ENCODE data around the gene FNDC7. TPM values are rescaled to one million over a fixed set of nuclear protein-coding genes. Genes with fewer than 3 reads are reported as not detected.
A peak's percentile ranks its signal among the peaks of the same experiment; 100 is the strongest.

Gene FNDC7
- total and polyA plus RNA-seq, 9 of the 15 experiments (the other 6 are each of a cell fraction or from before 2014, with no cell fraction given) = not detected

- no peak for TF ChIP-seq ZBTB17 (CRISPR knock-in tag; IDR thresholded peaks at IDR 0.05)
- TF ChIP-seq HINFP (tag; conservative IDR thresholded peaks at IDR 0.05; ENCODE audit: low read depth) = no peak
- TF ChIP-seq PHF8 (IDR thresholded peaks at IDR 0.05; ENCODE audit: borderline replicate concordance, low read length) = peak; percentile 5; the same call in 1 of the 2 replicates
- no peak for TF ChIP-seq ZNF699 (CRISPR knock-in tag; IDR thresholded peaks at IDR 0.05; ENCODE audit: insufficient replicate concordance)
- no peak for TF ChIP-seq CBX5 (IDR thresholded peaks at IDR 0.05; ENCODE audit: borderline replicate concordance, low read depth)
- no peak for TF ChIP-seq ZNF165 (CRISPR knock-in tag; IDR thresholded peaks at IDR 0.05; ENCODE audit: borderline replicate concordance)
- TF ChIP-seq ZNF384 (IDR thresholded peaks at IDR 0.05; ENCODE audit: low read depth, low read length) = no peak
- TF ChIP-seq MAFG (tag; conservative IDR thresholded peaks at IDR 0.05) = peak; percentile 78
- no peak for TF ChIP-seq NFXL1 (CRISPR knock-in tag; IDR thresholded peaks at IDR 0.05)
- TF ChIP-seq ASH1L (IDR thresholded peaks at IDR 0.05; ENCODE audit: borderline replicate concordance, low read depth, partially characterized antibody) = no peak
- no peak for TF ChIP-seq FOXP4 (CRISPR knock-in tag; IDR thresholded peaks at IDR 0.05; ENCODE audit: borderline replicate concordance)
- no peak for TF ChIP-seq SMAD2 (IDR thresholded peaks at IDR 0.05; ENCODE audit: low read depth, low read length)
- TF ChIP-seq THRAP3 (IDR thresholded peaks at IDR 0.05; ENCODE audit: borderline replicate concordance) = no peak; the same call in 1 of the 2 replicates
- TF ChIP-seq HDAC1 (IDR thresholded peaks at IDR 0.05) = no peak
- TF ChIP-seq TFAM (CRISPR knock-in tag; conservative IDR thresholded peaks at IDR 0.05) = no peak
- TF ChIP-seq BRD4 (IDR thresholded peaks at IDR 0.05) = no peak
- no peak; the same call in 1 of the 2 replicates for TF ChIP-seq AFF4 (CRISPR knock-in tag; IDR thresholded peaks at IDR 0.05)
- no peak for TF ChIP-seq GMEB1 (CRISPR knock-in tag; IDR thresholded peaks at IDR 0.05)
- no peak for TF ChIP-seq TRIM28 (IDR thresholded peaks at IDR 0.05)
- TF ChIP-seq PRPF4 (IDR thresholded peaks at IDR 0.05; ENCODE audit: insufficient read depth, low read depth, low read length, poor library complexity, severe bottlenecking) = no peak
Measured at GRCh38 chr1:108747171-108747850, 34.6 kb downstream of the FNDC7 start (continued).
